ENCODE results near the gene CCSER1.
"Not testable (repeated sequence)": the region's sequence is repeated elsewhere in the genome, so short reads cannot be mapped to it uniquely, and the experiment has no call there.

Gene CCSER1

DNA sequence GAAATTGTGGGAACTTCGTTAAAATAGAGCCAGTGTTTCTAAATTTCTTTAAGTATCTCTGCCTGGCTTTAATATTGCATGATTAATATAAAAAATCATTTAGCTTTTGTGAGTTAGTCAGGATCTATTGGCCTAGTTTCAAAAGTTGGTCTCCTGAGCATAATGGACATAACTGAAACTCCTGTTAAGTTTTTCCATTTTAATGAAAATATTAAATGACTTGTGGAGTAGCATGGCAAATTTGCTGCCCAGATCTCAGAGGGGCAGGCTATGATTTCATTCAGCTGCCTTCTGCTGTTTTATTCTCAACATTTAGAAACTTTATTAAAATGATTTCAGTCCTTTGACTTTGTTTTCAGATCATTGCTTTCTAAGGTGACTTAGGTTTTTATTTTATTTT lies 1213.6 kb downstream of the CCSER1 start:
- ChIA-PET POLR2A (no interaction called here), CTCF (no interaction called here)
- no peak for TF ChIP-seq CTCF (IDR thresholded peaks at IDR 0.05; ENCODE audit: insufficient read depth, low read length, missing control alignments)
- no peak overlapping the region for H3K4me3 ChIP-seq (ENCODE audit: low read depth, low read length)
- DNase-seq (ENCODE audit: low read depth, low spot score) = no peak

DNA sequence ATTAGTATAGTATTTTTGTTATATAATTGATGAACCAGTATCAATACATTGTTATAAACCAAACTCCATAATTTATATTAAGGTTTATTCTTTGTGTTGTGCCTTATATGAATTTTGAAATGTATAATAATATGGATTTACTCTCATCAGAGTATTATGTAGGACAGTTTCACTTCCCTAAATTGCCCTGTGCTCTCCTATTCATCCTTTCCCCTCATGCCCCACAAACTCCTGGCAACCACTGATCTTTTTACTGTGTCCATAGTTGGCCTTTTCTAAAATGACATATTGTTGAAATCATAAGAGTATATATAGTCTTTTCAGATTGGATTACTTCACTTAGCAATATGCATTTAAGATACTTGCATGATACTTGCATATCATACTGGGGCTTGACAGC lies 1218.4 kb downstream of the CCSER1 start:
- ChIA-PET CTCF (no interaction called here), POLR2A (no interaction called here)
- H3K4me3 ChIP-seq (ENCODE audit: low read depth, low read length) = no peak overlapping the region
- TF ChIP-seq CTCF (IDR thresholded peaks at IDR 0.05; ENCODE audit: insufficient read depth, low read length, missing control alignments) = no peak
- no peak for DNase-seq (ENCODE audit: low read depth, low spot score)

DNA sequence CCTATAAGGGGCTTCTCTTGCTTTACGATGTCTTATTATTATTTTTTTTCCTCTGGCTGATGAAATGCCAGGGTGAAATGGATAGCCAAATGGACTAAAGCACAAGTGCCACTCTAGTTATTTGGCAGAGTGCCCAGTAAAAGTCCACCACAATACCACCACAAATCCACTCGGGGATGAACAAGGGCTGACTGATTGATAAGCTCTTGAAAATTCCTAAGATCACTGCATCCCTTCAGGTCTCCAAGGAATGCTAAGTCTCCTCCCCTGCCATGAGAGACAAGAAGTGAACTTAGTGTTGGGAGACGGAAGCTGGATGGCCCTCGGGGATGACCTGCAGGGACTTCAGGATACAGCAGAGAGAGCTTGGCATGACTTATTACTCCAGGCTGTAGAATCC lies 1229.3 kb downstream of the CCSER1 start:
- POLR2A ChIA-PET; DNase-seq (ENCODE audit: low read depth, low spot score); CTCF ChIA-PET; H3K4me3 ChIP-seq (ENCODE audit: low read depth, low read length): not testable (repeated sequence)

DNA sequence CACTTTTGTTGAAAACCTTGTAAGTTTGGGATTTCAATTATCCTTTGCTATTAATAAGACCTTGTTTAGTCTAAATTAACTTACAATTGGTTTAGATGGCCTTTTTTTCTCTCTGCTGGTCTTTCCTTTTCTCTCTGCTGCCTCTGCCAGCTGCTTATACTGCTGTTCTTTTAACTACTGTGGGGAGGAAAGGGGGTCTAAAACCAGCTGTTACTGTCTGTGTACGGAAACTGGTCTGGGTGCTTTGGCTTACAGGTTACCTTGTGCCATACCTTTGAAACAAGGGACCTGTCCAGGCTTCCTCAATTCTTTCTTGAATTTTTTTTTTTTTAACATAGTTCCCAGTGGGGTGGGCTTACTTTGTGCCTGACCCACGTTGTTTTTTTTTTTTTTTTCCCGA lies 1230.8 kb downstream of the CCSER1 start:
- CTCF ChIA-PET; H3K4me3 ChIP-seq (ENCODE audit: low read depth, low read length); POLR2A ChIA-PET: not testable (repeated sequence)

DNA sequence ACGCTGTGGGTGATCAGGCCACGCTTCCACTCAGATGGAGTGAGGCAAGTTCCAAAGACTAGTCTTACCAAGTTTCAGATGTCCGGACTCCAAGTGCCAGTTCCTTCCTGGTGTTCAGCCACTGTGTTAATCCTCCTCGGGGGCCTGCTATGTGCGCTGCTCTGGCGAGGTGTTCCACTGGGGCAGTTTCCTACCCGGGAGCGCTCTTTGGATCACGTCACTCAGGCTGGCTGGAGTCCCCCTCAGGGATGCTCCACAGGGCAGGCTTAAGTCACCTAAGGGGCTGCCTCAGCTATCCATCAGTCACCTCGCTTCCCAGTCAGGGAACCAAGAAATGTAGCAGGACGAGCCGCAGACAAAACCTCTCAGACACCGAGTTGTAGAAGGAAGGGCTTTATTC lies 1231.4 kb downstream of the CCSER1 start:
- H3K4me3 ChIP-seq (ENCODE audit: low read depth, low read length); POLR2A ChIA-PET; CTCF ChIA-PET; DNase-seq (ENCODE audit: low read depth, low spot score): not testable (repeated sequence)

More for the DNA sequence above, 1230.8 kb downstream of the CCSER1 start:
- DNase-seq (ENCODE audit: low read depth, low spot score) = not testable (repeated sequence)

DNA sequence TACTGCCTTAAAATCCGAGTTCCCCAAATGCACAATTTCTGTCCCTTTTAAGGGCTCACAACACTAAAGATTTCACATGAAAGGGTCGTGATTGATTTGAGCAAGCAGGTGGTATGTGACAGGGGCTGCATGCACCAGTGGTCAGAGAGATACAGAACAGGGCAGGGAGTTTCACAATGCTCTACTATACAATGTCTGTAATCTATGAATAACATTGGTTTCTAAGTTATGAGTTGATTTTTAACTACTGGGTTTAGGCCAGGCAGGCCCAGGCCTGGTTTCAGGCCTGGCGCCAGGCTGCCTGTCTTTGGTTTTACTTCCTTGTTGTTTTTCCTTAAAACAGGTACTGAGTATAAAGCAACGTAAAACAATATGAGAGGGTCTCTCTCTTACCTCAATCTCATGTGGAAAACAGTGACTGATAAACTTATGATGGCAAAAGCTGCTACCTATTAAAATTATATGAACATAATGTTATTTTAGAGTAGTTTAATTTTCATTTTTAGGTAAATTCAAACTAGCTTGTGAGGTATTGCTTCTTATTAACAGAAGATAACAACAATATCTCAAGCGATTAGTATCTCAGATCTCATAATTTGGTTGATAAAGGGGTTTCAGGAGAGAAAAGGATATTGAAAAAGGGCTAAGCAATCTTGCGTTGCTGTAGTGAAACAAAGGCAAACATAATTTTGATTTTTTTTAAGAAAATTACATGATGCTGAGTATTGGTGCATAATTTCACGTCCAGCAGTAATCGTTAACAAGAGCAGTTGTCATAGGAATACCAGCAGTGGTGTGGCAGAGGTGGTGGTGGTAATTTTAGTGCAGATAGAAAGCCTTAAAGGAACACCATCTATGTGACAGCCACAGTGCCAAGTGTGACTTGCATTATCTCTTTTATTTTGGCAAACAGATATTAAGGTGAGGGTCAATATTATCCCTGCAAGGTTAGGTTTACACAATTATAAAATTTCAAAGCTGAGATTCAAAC lies 1232.1 kb downstream of the CCSER1 start:
- ChIA-PET POLR2A (no interaction called here), CTCF (no interaction called here)
- no peak overlapping the region for H3K4me3 ChIP-seq (ENCODE audit: low read depth, low read length)
- TF ChIP-seq CTCF (IDR thresholded peaks at IDR 0.05; ENCODE audit: insufficient read depth, low read length, missing control alignments) = no peak
- DNase-seq (ENCODE audit: low read depth, low spot score) = no peak

GRCh38 chr4:91362125-91362524 lies 1234.9 kb downstream of the CCSER1 start:
- H3K4me3 ChIP-seq (ENCODE audit: low read depth, low read length) = no peak overlapping the region
- POLR2A ChIA-PET = no interaction called here
- TF ChIP-seq CTCF (IDR thresholded peaks at IDR 0.05; ENCODE audit: insufficient read depth, low read length, missing control alignments) = no peak
- DNase-seq (ENCODE audit: low read depth, low spot score) = no peak
- CTCF ChIA-PET = interaction anchor here (0.6 kb wide), 1 partner anchor 20 kb away, joined by 4 read pairs; no protein-coding TSS in a partner anchor

- ChIA-PET CTCF (no interaction called here), POLR2A (no interaction called here)
- no peak for TF ChIP-seq CTCF (IDR thresholded peaks at IDR 0.05; ENCODE audit: insufficient read depth, low read length, missing control alignments)
- DNase-seq (ENCODE audit: low read depth, low spot score) = no peak
- no peak overlapping the region for H3K4me3 ChIP-seq (ENCODE audit: low read depth, low read length)
These were observed 1239.4 kb downstream of the CCSER1 start for GRCh38 chr4:91366554-91366953.

Measured in AG04449 (cell line).